AG10803 (cell line): Measurements from ENCODE around the gene UCHL1.
"Not testable (repeated sequence)": the region's sequence is repeated elsewhere in the genome, so short reads cannot be mapped to it uniquely, and the experiment has no call there.

Source experiments
- DNase-seq: peaks from one replicate; pipeline ENCODE4 v3.0.0; 2010; ENCODE audit warnings: low read depth
- H3K4me3 ChIP-seq: 2 replicates; pipeline ENCODE4 v1.5.1; 2011; ENCODE audit warnings: mild to moderate bottlenecking, low read length, control low read depth
- CTCF ChIP-seq: conservative IDR thresholded peaks from 2 replicates; pipeline ENCODE4 v1.5.1; 2011; ENCODE audit warnings: mild to moderate bottlenecking, low read length, control low read depth, inconsistent platforms

The UCHL1 gene

GRCh38 chr4:41260116-41260733, 3.5 kb downstream of the UCHL1 start:
- no peak for TF ChIP-seq CTCF
- no peak for DNase-seq
- H3K4me3 ChIP-seq: no peak overlapping the region

- no peak for DNase-seq
- no peak overlapping the region for H3K4me3 ChIP-seq
- no peak for TF ChIP-seq CTCF
Measured at GRCh38 chr4:41262198-41262597, 5.5 kb downstream of the UCHL1 start.

- no peak overlapping the region for H3K4me3 ChIP-seq
- DNase-seq: no peak
- no peak for TF ChIP-seq CTCF
Measured at GRCh38 chr4:41264212-41264611, 7.5 kb downstream of the UCHL1 start.

- no peak for TF ChIP-seq CTCF
- no peak overlapping the region for H3K4me3 ChIP-seq
- DNase-seq: peak; percentile 9
Measured at GRCh38 chr4:41267997-41268396, 11.3 kb downstream of the UCHL1 start.

GRCh38 chr4:41268721-41269517, 12.2 kb downstream of the UCHL1 start:
- H3K4me3 ChIP-seq: no peak overlapping the region
- no peak for DNase-seq
- no peak for TF ChIP-seq CTCF

GRCh38 chr4:41269682-41270081, 13.0 kb downstream of the UCHL1 start:
- TF ChIP-seq CTCF: no peak
- no peak for DNase-seq
- H3K4me3 ChIP-seq: no peak overlapping the region

- DNase-seq, H3K4me3 ChIP-seq: not testable (repeated sequence)
Measured at GRCh38 chr4:41275931-41276330, 19.2 kb downstream of the UCHL1 start.
